Measurements from ENCODE around the gene CDC37L1.
"Not testable (repeated sequence)": the region's sequence is repeated elsewhere in the genome, so short reads cannot be mapped to it uniquely, and the experiment has no call there.

Gene CDC37L1

GRCh38 chr9:4660665-4661064 lies 18.7 kb upstream of the CDC37L1 start:
- H3K27ac ChIP-seq (ENCODE audit: low read length); H3K9me3 ChIP-seq (ENCODE audit: control insufficient read depth in 2 of 2, low read length in 2 of 2): not testable (repeated sequence)
- H3K4me1 ChIP-seq (ENCODE audit: control insufficient read depth, insufficient read depth, low read length) = peaks cover 12% of the 10 kb centered on the region

GRCh38 chr9:4661165-4661564 lies 18.2 kb upstream of the CDC37L1 start:
- H3K9me3 ChIP-seq (ENCODE audit: control insufficient read depth in 2 of 2, low read length in 2 of 2) = no peaks in the 10 kb centered on the region
- H3K4me3 ChIP-seq (ENCODE audit: low read length in 2 of 2) = no peak overlapping the region
- peaks cover 15% of the 10 kb centered on the region for H3K4me1 ChIP-seq (ENCODE audit: control insufficient read depth, insufficient read depth, low read length)
- H3K27me3 ChIP-seq (ENCODE audit: control insufficient read depth in 1 of 2, insufficient read depth in 2 of 2, low read length in 2 of 2) = no peaks in the 10 kb centered on the region
- H3K36me3 ChIP-seq (ENCODE audit: control insufficient read depth in 2 of 2, insufficient read depth in 2 of 2, low read length in 2 of 2) = no peaks in the 10 kb centered on the region
- H3K27ac ChIP-seq (ENCODE audit: low read length) = no peak overlapping the region
- no peak overlapping the region for H3K9ac ChIP-seq (ENCODE audit: low read length in 2 of 2)

More at GRCh38 chr9:4660665-4661064, 18.7 kb upstream of the CDC37L1 start:
- H3K27me3 ChIP-seq (ENCODE audit: control insufficient read depth in 1 of 2, insufficient read depth in 2 of 2, low read length in 2 of 2); H3K9ac ChIP-seq (ENCODE audit: low read length in 2 of 2); H3K4me3 ChIP-seq (ENCODE audit: low read length in 2 of 2); H3K36me3 ChIP-seq (ENCODE audit: control insufficient read depth in 2 of 2, insufficient read depth in 2 of 2, low read length in 2 of 2): not testable (repeated sequence)

GRCh38 chr9:4661611-4662010 lies 17.8 kb upstream of the CDC37L1 start:
- peak overlapping the region; percentile 75 to 79 for H3K9ac ChIP-seq (ENCODE audit: low read length in 2 of 2)
- H3K4me1 ChIP-seq (ENCODE audit: control insufficient read depth, insufficient read depth, low read length) = peaks cover 16% of the 10 kb centered on the region
- H3K4me3 ChIP-seq (ENCODE audit: low read length in 2 of 2) = peak overlapping the region; percentile 80 to 83
- no peaks in the 10 kb centered on the region for H3K27me3 ChIP-seq (ENCODE audit: control insufficient read depth in 1 of 2, insufficient read depth in 2 of 2, low read length in 2 of 2)
- H3K9me3 ChIP-seq (ENCODE audit: control insufficient read depth in 2 of 2, low read length in 2 of 2) = no peaks in the 10 kb centered on the region
- H3K27ac ChIP-seq (ENCODE audit: low read length) = peak overlapping the region; percentile 56
- no peaks in the 10 kb centered on the region for H3K36me3 ChIP-seq (ENCODE audit: control insufficient read depth in 2 of 2, insufficient read depth in 2 of 2, low read length in 2 of 2)

- H3K27ac ChIP-seq (ENCODE audit: low read length) = peak within 1 kb of the TSS; percentile 56
- no peaks in the 10 kb centered on the region for H3K27me3 ChIP-seq (ENCODE audit: control insufficient read depth in 1 of 2, insufficient read depth in 2 of 2, low read length in 2 of 2)
- H3K36me3 ChIP-seq (ENCODE audit: control insufficient read depth in 2 of 2, insufficient read depth in 2 of 2, low read length in 2 of 2) = no peaks in the 10 kb centered on the region
- H3K4me1 ChIP-seq (ENCODE audit: control insufficient read depth, insufficient read depth, low read length) = peaks cover 16% of the 10 kb centered on the region
- no peaks in the 10 kb centered on the region for H3K9me3 ChIP-seq (ENCODE audit: control insufficient read depth in 2 of 2, low read length in 2 of 2)
- peak within 1 kb of the TSS; percentile 75 to 79 for H3K9ac ChIP-seq (ENCODE audit: low read length in 2 of 2)
- H3K4me3 ChIP-seq (ENCODE audit: low read length in 2 of 2) = peak within 1 kb of the TSS; percentile 80 to 83
These were observed 17.0 kb upstream of the CDC37L1 start, which contains the start of gene PLPP6 for GRCh38 chr9:4662108-4662988. TSS of gene PLPP6 (plus strand) at chr9:4662294. CDS start at chr9:4662376, 82 bp downstream.

GRCh38 chr9:4662989-4663792 lies 16.2 kb upstream of the CDC37L1 start:
- no peaks in the 10 kb centered on the region for H3K36me3 ChIP-seq (ENCODE audit: control insufficient read depth in 2 of 2, insufficient read depth in 2 of 2, low read length in 2 of 2)
- H3K9ac ChIP-seq (ENCODE audit: low read length in 2 of 2) = peak overlapping the region in 1 of 2 donors; percentile 9
- H3K4me1 ChIP-seq (ENCODE audit: control insufficient read depth, insufficient read depth, low read length) = peaks cover 16% of the 10 kb centered on the region
- H3K27ac ChIP-seq (ENCODE audit: low read length) = peak overlapping the region; percentile 56
- peak overlapping the region; percentile 80 to 83 for H3K4me3 ChIP-seq (ENCODE audit: low read length in 2 of 2)
- no peaks in the 10 kb centered on the region for H3K9me3 ChIP-seq (ENCODE audit: control insufficient read depth in 2 of 2, low read length in 2 of 2)
- H3K27me3 ChIP-seq (ENCODE audit: control insufficient read depth in 1 of 2, insufficient read depth in 2 of 2, low read length in 2 of 2) = no peaks in the 10 kb centered on the region

GRCh38 chr9:4663956-4664355 lies 15.4 kb upstream of the CDC37L1 start:
- H3K9ac ChIP-seq (ENCODE audit: low read length in 2 of 2) = no peak overlapping the region
- H3K4me3 ChIP-seq (ENCODE audit: low read length in 2 of 2) = no peak overlapping the region
- H3K27ac ChIP-seq (ENCODE audit: low read length) = no peak overlapping the region
- no peaks in the 10 kb centered on the region for H3K36me3 ChIP-seq (ENCODE audit: control insufficient read depth in 2 of 2, insufficient read depth in 2 of 2, low read length in 2 of 2)
- no peaks in the 10 kb centered on the region for H3K9me3 ChIP-seq (ENCODE audit: control insufficient read depth in 2 of 2, low read length in 2 of 2)
- peaks cover 16% of the 10 kb centered on the region for H3K4me1 ChIP-seq (ENCODE audit: control insufficient read depth, insufficient read depth, low read length)
- H3K27me3 ChIP-seq (ENCODE audit: control insufficient read depth in 1 of 2, insufficient read depth in 2 of 2, low read length in 2 of 2) = no peaks in the 10 kb centered on the region

GRCh38 chr9:4665357-4665756 lies 14.0 kb upstream of the CDC37L1 start:
- Histone ChIP-seq H3K9ac (ENCODE audit: low read length in 2 of 2) (no peak overlapping the region), H3K9me3 (ENCODE audit: control insufficient read depth in 2 of 2, low read length in 2 of 2) (no peaks in the 10 kb centered on the region), H3K27me3 (ENCODE audit: control insufficient read depth in 1 of 2, insufficient read depth in 2 of 2, low read length in 2 of 2) (no peaks in the 10 kb centered on the region), H3K4me3 (ENCODE audit: low read length in 2 of 2) (no peak overlapping the region), H3K4me1 (ENCODE audit: control insufficient read depth, insufficient read depth, low read length) (peaks cover 16% of the 10 kb centered on the region), H3K36me3 (ENCODE audit: control insufficient read depth in 2 of 2, insufficient read depth in 2 of 2, low read length in 2 of 2) (no peaks in the 10 kb centered on the region), H3K27ac (ENCODE audit: low read length) (no peak overlapping the region)

- peak within 1 kb of the TSS; percentile 64 to 68 for H3K9ac ChIP-seq (ENCODE audit: low read length in 2 of 2)
- peak within 1 kb of the TSS; percentile 72 to 78 for H3K4me3 ChIP-seq (ENCODE audit: low read length in 2 of 2)
- no peaks in the 10 kb centered on the region for H3K9me3 ChIP-seq (ENCODE audit: control insufficient read depth in 2 of 2, low read length in 2 of 2)
- peaks cover 16% of the 10 kb centered on the region for H3K4me1 ChIP-seq (ENCODE audit: control insufficient read depth, insufficient read depth, low read length)
- no peaks in the 10 kb centered on the region for H3K27me3 ChIP-seq (ENCODE audit: control insufficient read depth in 1 of 2, insufficient read depth in 2 of 2, low read length in 2 of 2)
- no peaks in the 10 kb centered on the region for H3K36me3 ChIP-seq (ENCODE audit: control insufficient read depth in 2 of 2, insufficient read depth in 2 of 2, low read length in 2 of 2)
- H3K27ac ChIP-seq (ENCODE audit: low read length) = no peak within 1 kb of the TSS
These were observed 13.2 kb upstream of the CDC37L1 start, which contains the start of gene SPATA6L for GRCh38 chr9:4666042-4666699. TSS of gene SPATA6L (minus strand) at chr9:4666480. CDS start at chr9:4666250, 230 bp downstream.

- H3K36me3 ChIP-seq (ENCODE audit: control insufficient read depth in 2 of 2, insufficient read depth in 2 of 2, low read length in 2 of 2) = no peaks in the 10 kb centered on the region
- H3K9ac ChIP-seq (ENCODE audit: low read length in 2 of 2) = no peak overlapping the region
- no peak overlapping the region for H3K4me3 ChIP-seq (ENCODE audit: low read length in 2 of 2)
- peaks cover 8% of the 10 kb centered on the region for H3K4me1 ChIP-seq (ENCODE audit: control insufficient read depth, insufficient read depth, low read length)
- no peaks in the 10 kb centered on the region for H3K9me3 ChIP-seq (ENCODE audit: control insufficient read depth in 2 of 2, low read length in 2 of 2)
- no peak overlapping the region for H3K27ac ChIP-seq (ENCODE audit: low read length)
- no peaks in the 10 kb centered on the region for H3K27me3 ChIP-seq (ENCODE audit: control insufficient read depth in 1 of 2, insufficient read depth in 2 of 2, low read length in 2 of 2)
These were observed 11.7 kb upstream of the CDC37L1 start for GRCh38 chr9:4667681-4668080.

GRCh38 chr9:4668604-4669003 lies 10.8 kb upstream of the CDC37L1 start:
- H3K4me3 ChIP-seq (ENCODE audit: low read length in 2 of 2) = no peak overlapping the region
- H3K36me3 ChIP-seq (ENCODE audit: control insufficient read depth in 2 of 2, insufficient read depth in 2 of 2, low read length in 2 of 2) = no peaks in the 10 kb centered on the region
- H3K9ac ChIP-seq (ENCODE audit: low read length in 2 of 2) = no peak overlapping the region
- no peaks in the 10 kb centered on the region for H3K9me3 ChIP-seq (ENCODE audit: control insufficient read depth in 2 of 2, low read length in 2 of 2)
- H3K27me3 ChIP-seq (ENCODE audit: control insufficient read depth in 1 of 2, insufficient read depth in 2 of 2, low read length in 2 of 2) = no peaks in the 10 kb centered on the region
- no peak overlapping the region for H3K27ac ChIP-seq (ENCODE audit: low read length)
- H3K4me1 ChIP-seq (ENCODE audit: control insufficient read depth, insufficient read depth, low read length) = peaks cover 3% of the 10 kb centered on the region
